Activated T-cell treated with anti-CD3 and anti-CD28 coated beads for 48 hours (primary cell): ENCODE results near the gene ZNF519.
"Not testable (repeated sequence)": the region's sequence is repeated elsewhere in the genome, so short reads cannot be mapped to it uniquely, and the experiment has no call there.

ENCODE experiments used
- DNase-seq: peaks from one replicate; pipeline ENCODE4 v3.0.0-alpha.2; 2020; ENCODE audit warnings: low read depth

The ZNF519 gene

DNA sequence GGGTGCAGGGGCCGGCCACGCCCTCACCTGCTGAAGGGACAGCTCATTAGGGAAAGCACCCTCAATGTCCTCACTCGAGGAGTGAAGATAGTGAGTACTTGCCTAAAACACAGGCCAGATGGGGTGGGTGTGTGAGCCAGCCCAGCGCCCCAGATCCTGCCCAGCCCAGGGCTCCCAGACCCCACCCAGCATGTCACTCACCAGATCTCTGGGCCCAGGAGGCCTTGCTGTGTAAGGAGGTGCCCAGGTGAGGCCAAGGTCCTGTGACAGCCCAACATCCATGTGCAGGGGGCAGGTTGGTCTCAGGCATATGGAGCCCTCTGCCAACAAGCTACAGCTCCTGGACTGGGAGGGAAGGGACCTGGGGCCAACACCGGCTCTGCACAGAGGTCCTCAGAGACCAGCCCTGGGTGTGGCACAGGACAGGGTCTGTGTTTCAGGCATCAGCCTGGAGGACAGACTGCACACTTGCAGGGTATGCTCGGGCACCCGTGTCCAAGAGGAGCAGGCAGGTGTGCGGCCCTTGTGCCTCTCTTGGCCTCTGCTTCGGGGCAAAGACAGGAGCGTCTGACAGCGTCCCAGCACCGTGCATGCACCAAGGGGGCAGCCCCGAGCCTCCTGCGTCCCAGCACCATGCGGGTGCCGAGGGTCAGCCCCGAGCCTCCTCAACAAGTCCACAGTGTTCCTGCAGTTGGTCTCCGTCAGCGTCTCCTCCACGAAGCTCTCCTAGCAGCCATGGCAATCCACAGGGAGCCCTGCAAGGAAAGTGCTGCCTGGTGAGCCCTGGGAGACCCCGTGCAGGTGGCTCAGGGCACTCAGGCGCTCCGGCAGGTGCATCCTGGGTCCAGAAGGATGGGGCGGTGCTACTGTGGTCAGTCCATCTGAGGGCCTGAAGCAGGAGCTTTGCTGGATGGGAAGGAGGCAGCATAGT, 16.0 kb upstream of the ZNF519 start:
- not testable (repeated sequence) for DNase-seq

DNA sequence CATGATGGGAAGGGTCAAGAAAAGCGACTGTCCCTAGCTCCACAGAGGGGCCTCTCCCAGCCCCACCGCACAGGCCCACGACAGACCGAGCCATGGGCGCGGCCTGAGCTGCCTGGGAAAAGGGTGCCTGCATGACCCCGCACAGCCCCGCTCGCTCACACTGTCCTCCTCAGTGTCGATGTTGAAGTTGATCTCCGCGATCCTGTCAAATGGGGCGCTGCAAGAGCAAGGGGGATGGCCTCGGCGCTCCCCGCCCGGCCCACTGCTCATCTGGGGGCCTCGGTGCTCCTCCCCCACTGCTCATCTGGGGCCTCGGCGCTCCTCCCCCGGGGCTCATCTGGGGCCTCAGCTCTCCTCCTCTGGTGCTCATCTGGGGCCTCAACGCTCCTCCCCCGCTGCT, 14.5 kb upstream of the ZNF519 start:
- not testable (repeated sequence) for DNase-seq

DNA sequence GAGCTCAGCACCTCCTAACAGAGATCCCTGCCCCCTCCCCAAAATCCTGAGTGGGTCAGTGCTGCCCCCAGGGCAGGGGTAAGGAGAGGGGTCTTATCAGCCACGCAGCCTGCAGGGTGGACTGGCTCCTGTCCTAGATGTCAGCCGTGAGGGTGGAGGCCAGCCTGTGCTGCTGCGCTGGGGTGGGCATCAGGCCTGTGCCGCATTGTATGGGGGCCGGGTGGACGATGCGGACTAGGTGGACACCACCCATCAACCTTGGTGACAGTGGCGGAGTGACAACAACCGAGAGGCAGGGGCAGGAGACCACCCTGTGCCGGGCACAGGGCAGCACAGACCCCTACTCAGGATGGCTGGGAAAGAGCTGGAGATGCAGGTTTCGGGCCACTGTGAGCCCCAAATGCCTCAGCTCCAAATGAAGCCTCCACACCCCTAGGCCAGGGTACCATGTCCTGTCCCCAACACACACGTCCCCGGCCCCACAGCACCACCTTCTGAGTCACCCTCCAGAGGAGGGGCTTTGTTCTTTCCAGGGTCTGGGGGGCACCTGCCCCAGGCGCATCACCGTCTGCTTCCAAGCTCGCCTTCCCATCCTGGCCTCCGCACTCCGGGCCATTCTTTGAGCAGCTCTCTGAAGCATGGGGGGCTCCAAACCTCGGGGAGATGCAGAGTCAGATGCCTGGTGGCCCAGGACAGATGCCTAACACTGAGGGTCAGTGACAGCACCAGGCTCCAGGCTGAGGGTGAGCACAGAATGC, 13.5 kb upstream of the ZNF519 start:
- not testable (repeated sequence) for DNase-seq

DNA sequence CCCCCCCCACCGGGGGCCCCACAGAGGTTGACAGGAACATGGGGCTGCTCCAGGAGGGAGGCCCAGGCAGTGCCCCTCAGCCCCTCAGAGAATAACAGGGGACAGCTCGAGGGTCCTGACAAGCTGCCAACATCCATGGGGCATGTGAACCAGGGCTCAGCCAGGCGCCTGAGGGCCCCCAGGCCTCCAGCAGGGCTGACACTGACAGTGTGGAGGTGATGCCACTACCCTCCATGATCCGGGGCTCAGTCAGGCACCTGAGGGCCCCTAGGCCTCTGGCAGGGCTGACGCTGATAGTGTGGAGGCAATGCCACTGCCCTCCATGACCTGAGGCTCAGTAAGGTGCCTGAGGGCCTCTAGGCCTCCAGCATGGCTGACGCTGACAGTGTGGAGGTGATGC, 12.8 kb upstream of the ZNF519 start:
- not testable (repeated sequence) for DNase-seq

DNA sequence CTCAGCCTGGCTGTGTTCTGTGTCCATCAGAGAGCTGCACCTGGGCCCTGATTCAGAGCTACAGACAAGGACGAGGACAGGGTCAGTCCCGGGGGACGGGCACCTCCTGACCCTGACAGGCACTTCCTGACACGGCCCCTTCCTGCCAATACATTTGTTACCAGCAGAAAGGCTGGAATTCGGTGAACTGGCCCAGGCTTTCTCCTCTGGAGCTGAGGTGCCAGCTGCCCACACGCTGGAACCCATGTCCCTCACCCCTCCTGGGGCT, 12.3 kb upstream of the ZNF519 start:
- no peak for DNase-seq

DNA sequence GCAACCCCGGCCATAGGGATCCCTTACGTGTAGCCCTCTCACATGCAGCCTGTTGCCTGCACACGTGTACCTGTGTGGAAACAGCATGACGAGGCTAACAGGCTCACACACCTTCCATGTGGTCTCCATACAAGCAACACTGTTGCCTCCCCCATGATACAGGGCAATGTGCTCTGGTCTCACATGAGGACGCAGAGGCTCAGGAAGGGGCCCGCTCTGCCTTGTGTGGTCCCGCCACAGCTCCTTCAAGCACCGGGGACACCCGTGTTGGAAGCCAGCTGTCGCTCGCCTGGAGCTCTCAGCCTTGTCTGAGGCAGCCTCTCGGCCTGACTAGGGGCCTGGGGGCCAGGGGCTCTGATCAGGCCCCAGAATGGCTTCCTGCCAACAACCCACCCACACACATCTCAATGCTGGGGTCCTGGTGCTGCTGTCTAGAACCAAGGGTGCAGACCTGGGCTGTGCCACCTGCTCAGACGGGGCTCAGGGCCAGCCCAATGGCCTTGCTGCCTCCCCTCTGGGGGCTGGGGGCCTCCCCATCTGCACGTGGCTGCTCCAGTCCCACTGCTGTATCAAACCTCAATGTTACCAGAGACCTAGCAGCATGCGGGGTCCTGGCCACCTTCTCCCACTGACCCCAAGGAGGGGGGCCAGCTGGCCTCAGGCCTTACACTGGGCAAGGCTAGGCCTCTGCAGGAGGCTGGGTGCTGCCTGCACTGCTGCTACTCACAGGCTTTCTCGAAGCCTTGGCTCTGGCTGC, 11.8 kb upstream of the ZNF519 start:
- DNase-seq: not testable (repeated sequence)

DNA sequence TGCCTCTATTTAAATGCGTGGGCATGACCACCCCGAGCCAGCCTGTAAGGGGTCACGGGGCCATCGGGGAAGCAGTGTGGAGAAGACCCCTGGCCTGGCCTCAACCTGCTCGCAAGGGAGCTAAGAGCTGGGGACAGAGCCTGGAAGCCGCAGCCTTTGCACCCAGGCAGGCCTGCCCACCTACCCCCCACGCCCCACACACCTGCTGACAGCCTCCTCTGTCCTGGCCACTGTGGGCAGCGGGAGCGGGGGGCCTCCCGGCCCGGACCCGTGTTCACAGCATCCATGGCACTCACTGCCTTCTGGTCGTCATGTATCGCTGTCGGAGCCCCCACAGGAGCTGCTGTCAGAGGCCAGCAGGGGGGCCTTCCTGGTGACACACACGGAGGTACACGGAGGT, 11.2 kb upstream of the ZNF519 start:
- DNase-seq: not testable (repeated sequence)

DNA sequence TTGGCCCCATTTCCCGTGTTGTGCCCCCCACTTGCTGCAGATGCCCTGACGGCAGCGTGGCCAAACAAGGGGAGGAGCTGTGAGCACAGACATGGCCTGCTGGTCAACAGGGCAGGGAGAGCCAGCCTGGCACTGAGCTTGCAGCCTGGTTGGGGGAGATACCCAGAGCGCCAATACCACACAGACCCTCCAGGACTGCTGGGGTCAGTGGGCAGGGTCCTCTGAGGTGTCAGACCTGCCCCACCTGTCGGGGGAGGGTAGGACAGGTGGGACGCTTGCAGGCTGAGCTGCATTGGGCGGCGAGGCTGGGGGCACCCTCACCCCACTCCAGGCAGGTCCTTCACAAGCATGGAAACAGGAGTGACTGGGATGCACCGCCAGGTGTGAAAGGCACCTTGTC, 9.9 kb upstream of the ZNF519 start:
- not testable (repeated sequence) for DNase-seq

DNA sequence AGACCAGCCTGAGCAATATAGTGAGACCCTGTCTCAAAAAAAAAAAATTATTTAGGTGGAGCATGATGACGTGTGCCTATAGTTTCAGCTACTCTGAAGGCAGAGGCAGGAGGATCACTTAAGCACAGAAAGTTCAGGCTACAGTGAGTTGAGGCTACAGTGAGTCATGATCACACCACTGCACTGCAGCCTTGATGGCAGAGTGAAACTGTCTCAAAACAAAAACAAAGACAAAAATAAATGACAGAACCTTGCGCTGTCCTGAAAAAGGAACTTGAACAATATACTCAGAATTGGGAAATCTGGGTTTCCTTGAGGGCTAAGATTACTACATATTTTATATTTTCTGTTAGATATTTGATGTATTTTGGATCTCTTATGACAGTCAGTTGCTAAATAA, 7.3 kb upstream of the ZNF519 start:
- DNase-seq: not testable (repeated sequence)

DNA sequence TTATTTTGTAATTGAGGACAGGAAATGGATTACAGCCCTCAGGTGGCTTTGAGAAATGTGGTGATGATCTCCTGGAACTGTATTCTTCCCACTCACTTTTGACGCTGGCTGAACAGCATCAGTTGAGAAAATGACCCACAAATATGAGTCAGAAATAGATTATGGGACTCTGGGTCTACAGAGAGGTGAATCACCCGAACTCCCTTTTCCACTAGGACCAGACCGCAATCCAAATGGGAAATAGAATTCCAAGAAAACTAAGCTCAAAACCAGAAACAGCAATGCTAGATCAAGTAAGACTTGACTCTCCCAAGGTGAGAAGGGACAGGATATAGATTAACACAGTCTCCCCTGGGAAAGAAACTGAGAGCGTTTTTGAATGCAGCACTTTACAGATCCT, 5.7 kb upstream of the ZNF519 start:
- DNase-seq: not testable (repeated sequence)

DNA sequence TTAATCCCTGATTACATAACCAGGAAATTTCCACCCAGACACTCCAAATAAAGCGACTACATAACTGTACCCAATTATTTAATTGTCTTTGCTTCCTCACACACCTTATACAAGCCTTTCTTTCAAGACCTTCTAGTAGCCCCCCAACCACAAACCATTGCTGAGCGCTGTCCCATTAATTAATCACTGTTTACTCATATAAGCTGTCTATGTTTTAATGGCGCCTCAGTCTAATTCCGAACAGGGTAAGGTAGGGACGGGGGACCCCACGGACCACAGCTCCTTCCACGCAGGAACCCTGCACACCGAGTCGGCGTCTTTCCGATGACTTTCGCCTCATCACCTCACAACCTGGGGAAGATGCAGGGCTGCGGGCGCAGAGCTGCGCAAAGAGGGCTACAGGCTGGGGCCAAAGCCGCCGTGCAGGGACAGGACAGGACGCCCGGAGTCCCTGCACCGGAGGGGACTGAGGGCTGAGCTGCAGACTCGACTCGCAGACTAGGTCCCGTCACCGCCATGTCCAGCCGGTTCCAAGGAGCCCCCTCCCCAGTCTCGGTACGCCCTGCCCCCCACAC, 452 bp downstream of the ZNF519 start:
- DNase-seq: not testable (repeated sequence)

DNA sequence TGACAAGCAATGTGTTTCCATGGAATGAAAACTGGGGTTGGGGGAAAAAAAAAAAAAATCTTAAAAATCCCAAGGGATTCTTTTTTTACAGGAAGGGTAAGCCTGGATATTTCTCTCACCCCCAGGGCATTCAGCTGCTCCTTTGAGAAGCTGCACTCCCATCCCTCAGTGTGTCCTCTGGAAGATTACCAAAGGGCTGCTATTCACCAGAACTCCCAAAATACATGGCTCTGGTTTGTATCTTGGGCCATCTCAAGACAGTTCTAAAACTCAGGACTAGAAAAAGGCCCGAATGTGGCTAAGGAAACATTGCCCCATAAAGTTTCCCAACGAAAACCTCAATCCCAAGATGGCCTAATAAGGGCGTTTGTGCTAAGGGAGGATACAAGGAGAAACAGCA, 1.4 kb downstream of the ZNF519 start:
- not testable (repeated sequence) for DNase-seq

DNA sequence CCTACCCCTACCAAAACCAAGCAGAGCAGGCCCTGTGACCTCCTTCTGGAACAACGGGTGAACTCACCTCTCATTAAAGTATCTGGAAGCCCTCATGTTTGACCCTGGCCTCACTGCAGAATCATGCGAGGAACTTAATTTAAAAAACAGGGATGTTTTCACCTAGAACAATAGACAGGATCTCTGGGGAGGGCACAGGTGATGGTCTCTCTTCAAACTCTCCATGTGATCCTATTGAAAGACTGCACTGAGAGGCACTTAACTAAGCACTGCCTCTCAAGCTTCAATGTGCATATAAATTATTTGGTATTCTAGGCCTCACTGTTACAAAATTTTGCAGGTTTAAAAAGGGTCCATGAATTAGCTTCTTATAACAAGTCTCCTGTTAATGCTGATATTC, 7.5 kb downstream of the ZNF519 start:
- no peak for DNase-seq

DNA sequence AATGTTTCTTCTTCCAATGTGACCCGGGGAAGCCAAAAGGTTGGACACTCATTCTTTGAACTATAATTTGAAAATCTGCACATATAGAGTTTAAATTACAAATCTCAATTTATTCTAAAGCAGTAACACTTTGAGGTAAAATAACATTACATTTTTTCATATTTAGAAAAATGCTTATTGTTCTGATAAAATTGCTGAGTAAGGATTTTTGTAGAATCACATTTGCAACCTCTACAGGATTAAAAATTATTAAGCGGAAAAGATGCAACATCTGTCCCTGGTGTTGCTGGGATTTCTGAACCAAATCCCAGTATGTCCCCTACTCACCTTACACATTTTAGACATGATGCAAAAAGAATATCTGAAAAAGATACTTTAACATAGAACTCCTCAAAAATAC, 10.1 kb downstream of the ZNF519 start:
- no peak for DNase-seq

DNA sequence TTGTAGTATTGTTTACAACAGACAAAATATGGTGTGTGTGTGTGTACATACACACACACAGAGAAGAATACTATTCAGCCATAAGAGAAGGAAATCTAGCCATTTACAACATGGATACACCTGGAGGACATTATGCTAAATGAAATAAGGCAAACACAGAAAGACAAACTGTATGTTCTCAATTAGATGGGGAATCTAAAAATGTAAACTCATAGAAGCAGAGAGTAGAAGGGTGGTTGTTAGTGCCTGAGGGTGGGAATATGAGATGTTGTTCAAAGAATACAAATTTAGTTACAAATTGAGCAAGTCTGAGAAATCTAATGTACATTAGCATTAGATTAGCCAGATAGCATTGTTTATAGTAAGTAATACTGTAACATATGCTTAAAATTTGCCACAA, 11.3 kb downstream of the ZNF519 start:
- no peak for DNase-seq

DNA sequence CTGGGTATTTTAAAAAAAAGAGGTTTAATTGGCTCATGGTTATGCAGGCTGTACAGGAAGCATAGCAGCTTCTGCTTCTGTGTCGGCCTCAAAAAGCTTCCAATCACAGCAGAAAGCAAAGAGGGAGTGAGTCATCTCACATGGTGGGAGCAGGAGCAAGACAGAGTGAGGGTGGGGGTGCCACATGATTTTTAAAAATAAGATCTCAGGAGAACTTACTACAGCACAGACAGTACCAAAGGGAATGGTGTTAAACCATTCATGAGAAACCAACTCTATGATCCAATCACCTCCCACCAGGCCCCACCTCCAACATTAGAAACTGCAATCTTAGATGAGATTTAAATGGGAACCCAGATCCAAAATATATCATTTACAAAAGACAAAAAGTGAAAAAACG, 14.6 kb downstream of the ZNF519 start:
- DNase-seq: no peak

DNA sequence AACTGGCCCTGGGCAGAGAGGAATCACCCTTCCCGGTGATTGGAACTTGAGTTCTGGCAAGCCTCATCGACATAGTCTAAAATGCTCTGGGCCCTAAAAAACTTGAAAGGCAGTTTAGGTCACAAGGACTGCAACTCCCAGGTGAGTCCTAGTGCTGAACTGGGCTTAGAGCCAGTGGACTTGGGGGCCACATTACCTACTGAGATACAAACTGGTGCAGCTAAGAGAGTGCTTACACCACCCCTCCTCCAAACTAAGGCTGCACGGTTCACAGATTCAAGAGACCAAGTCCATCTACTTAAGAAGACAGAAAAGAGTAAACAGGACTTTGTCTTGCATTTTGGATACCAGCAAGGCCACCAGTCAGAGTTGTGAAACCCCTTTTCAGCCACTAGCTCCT, 25.3 kb downstream of the ZNF519 start:
- DNase-seq: no peak

DNA sequence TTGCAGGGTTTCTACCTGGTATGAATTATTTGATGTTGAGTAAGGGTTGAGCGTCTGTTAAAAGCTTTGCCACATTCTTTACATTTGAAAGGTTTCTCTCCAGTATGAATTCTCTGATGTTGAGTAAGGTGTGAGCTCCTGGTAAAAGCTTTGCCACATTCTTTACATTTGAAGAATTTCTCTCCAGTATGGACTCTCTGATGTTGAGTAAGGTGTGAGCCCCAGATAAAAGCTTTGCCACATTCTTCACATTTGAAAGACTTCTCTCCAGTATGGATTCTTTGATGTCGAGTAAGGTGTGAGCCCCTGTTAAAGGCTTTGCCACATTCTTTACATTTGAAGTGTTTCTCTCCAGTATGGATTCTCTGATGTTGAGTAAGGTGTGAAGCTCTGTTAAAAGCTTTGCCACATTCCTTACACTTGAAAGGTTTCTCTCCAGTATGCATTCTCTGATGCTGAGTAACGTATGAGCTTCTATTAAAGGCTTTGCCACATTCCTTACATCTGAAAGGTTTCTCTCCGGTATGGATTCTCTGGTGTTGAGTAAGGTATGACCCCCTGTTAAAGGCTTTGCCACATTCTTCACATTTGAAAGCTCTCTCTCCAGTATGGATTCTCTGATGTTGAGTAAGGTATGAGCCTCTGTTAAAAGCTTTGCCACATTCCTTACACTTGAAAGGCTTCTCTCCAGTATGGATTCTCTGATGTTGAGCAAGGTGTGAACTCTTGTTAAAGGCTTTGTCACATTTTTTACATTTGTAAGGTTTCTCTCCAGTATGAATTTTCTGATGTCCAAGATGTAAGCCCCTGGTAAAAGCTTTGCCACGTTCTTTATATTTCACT, 27.1 kb downstream of the ZNF519 start:
- no peak for DNase-seq

DNA sequence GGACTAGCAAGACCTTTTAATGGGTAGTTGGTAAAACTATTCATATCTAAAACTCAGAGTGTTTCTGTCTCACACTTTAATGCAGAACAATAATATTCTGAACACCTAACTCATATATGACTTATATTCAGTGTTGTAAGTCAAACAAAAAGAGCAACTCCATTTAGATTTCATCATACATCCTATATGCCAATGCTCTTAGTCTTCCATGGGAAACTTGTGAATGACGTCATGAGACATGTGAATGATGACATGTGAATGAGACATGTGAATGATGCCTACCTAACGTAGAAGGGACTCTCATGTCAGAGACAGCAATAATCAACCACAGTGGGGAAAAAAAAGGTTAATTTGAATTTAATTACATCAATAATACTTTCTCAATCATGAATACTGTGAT, 28.0 kb downstream of the ZNF519 start:
- no peak for DNase-seq

DNA sequence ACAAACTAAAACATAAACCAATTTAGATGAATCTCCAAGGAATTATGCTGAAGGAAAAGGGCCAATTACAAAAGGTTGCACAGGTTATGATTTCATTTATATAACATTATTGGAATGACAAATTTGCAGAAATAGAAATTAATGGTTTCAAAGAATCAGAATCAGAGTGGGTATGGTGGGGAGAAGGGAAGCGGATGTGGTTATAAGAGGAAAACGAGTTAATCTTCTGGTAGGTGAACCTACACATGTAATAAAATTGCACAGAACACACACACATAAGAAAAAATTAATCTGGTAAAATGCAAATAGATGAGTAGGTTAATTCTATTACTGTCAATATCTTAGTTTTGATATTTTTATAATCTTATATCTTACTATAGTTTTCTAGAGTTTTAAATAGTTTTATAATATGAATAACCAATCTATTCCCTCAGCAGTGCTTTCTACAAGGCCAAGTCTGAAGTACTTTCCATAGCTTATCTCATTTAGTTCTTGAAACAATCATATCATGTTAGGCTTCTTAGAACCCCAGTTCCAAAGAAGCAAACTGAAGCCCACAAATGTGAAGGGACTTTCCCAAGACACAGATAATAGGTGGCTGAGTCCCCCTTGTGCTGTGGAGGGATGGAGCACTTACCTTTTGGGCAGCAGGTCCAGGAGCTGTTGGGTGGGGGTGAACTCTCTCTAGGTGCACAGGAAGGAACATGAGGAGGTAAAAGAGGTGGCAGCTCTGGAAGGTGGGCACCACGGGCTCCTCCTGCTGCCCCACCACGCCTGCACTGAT, 31.5 kb downstream of the ZNF519 start:
- DNase-seq: no peak

DNA sequence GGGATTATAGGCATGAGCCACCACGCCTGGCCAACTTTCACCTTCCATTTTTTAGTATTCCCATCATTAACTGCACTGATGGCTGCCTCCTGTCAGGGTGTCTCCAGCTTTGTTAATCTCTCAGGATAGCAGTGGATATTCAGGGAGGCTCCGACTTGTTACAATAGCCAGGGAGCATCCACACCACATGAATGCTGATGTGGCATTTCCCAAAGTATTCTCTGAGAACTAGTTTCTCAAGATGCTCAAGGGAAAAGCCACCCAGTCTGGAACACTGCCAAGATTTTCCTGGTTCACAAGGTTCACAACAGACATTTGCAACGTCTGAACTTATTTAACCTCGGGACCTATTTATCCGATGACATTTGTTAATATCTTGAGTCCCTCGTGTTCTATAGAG, 33.8 kb downstream of the ZNF519 start:
- DNase-seq: no peak
